Measurements from ENCODE around the gene LGALS7B. TPM values are rescaled to one million over a fixed set of nuclear protein-coding genes. Genes with fewer than 3 reads are reported as not detected.

Gene LGALS7B
- polyA plus RNA-seq, 1 experiment: not detected

GRCh38 chr19:38836159-38836982 lies 47.4 kb downstream of the LGALS7B start:
- H3K27me3 ChIP-seq (ENCODE audit: control insufficient read depth, insufficient read depth, low read length): no peaks in the 10 kb centered on the region
- ChIA-PET CTCF (interaction anchor here (0.8 to 1.1 kb wide), 3 partner anchors 12 to 94 kb away, joined by 3 to 6 read pairs (median 4); partner anchors contain the start of genes MRPS12 and SARS2), POLR2A (no interaction called here)
- peaks cover 37% of the 10 kb centered on the region for H3K36me3 ChIP-seq (ENCODE audit: control insufficient read depth, insufficient read depth, low read length)
- H3K4me3 ChIP-seq (ENCODE audit: low read depth, low read length): no peak overlapping the region
- DNase-seq (ENCODE audit: low read depth): no peak
- no peak for TF ChIP-seq CTCF (IDR thresholded peaks at IDR 0.05; ENCODE audit: insufficient read depth, low read depth, low read length)

GRCh38 chr19:38836983-38837626 lies 48.1 kb downstream of the LGALS7B start:
- POLR2A ChIA-PET: interaction anchor here (0.8 kb wide), 1 partner anchor 12 kb away, joined by 3 read pairs; no protein-coding TSS in a partner anchor
- Histone ChIP-seq H3K27me3 (ENCODE audit: control insufficient read depth, insufficient read depth, low read length) (no peaks in the 10 kb centered on the region), H3K36me3 (ENCODE audit: control insufficient read depth, insufficient read depth, low read length) (peaks cover 40% of the 10 kb centered on the region), H3K4me3 (ENCODE audit: low read depth, low read length) (no peak overlapping the region)
- CTCF ChIA-PET: interaction anchor here (0.9 to 1.1 kb wide), 3 partner anchors 11 to 32 kb away, joined by 3 to 6 read pairs (median 3); no protein-coding TSS in a partner anchor
- no peak for DNase-seq (ENCODE audit: low read depth)
- no peak for TF ChIP-seq CTCF (IDR thresholded peaks at IDR 0.05; ENCODE audit: insufficient read depth, low read depth, low read length)

- H3K27me3 ChIP-seq (ENCODE audit: control insufficient read depth, insufficient read depth, low read length): no peaks in the 10 kb centered on the region
- peaks cover 45% of the 10 kb centered on the region for H3K36me3 ChIP-seq (ENCODE audit: control insufficient read depth, insufficient read depth, low read length)
- DNase-seq (ENCODE audit: low read depth): no peak
- POLR2A ChIA-PET: interaction anchor here (0.8 kb wide), 1 partner anchor 11 kb away, joined by 3 read pairs; no protein-coding TSS in a partner anchor
- CTCF ChIA-PET: interaction anchor here (0.9 to 1.3 kb wide), 5 partner anchors 10 to 68 kb away, joined by 3 to 6 read pairs (median 3); no protein-coding TSS in a partner anchor
- no peak for TF ChIP-seq CTCF (IDR thresholded peaks at IDR 0.05; ENCODE audit: insufficient read depth, low read depth, low read length)
- H3K4me3 ChIP-seq (ENCODE audit: low read depth, low read length): no peak overlapping the region
These were observed 48.7 kb downstream of the LGALS7B start for GRCh38 chr19:38837656-38838121.

GRCh38 chr19:38838208-38838985 lies 49.4 kb downstream of the LGALS7B start:
- peaks cover 52% of the 10 kb centered on the region for H3K36me3 ChIP-seq (ENCODE audit: control insufficient read depth, insufficient read depth, low read length)
- ChIA-PET CTCF (interaction anchor here (0.9 to 1.3 kb wide), 4 partner anchors 11 to 68 kb away, joined by 3 read pairs; no protein-coding TSS in a partner anchor), POLR2A (no interaction called here)
- no peak for DNase-seq (ENCODE audit: low read depth)
- no peak for TF ChIP-seq CTCF (IDR thresholded peaks at IDR 0.05; ENCODE audit: insufficient read depth, low read depth, low read length)
- no peak overlapping the region for H3K4me3 ChIP-seq (ENCODE audit: low read depth, low read length)
- no peaks in the 10 kb centered on the region for H3K27me3 ChIP-seq (ENCODE audit: control insufficient read depth, insufficient read depth, low read length)

Data from BJ (cell line).